Endothelial cell (in vitro differentiated cells): ENCODE measurements around the gene MXD4. TPM values are rescaled to one million over a fixed set of nuclear protein-coding genes. Genes with fewer than 3 reads are reported as not detected.

Source experiments
- DNase-seq: peaks from one replicate; pipeline ENCODE4 v3.0.0; 2021; ENCODE audit warnings: low spot score
- H3K27ac Mint-ChIP-seq: one replicate; pipeline ENCODE4 v1.8.0; 2021; ENCODE audit warnings: mixed read lengths, inconsistent platforms; ENCODE audit not compliant: unreplicated experiment
- H3K27me3 Mint-ChIP-seq: one replicate; pipeline ENCODE4 v1.8.0; 2021; ENCODE audit warnings: mild to moderate bottlenecking, moderate library complexity, mixed read lengths, inconsistent platforms; ENCODE audit not compliant: unreplicated experiment
- H3K36me3 Mint-ChIP-seq: one replicate; pipeline ENCODE4 v1.8.0; 2021; ENCODE audit warnings: mild to moderate bottlenecking, low read depth, mixed read lengths, inconsistent platforms; ENCODE audit not compliant: unreplicated experiment
- H3K4me1 Mint-ChIP-seq: one replicate; pipeline ENCODE4 v1.8.0; 2021; ENCODE audit warnings: mild to moderate bottlenecking, mixed read lengths, inconsistent platforms; ENCODE audit not compliant: unreplicated experiment
- H3K4me3 Mint-ChIP-seq: one replicate; pipeline ENCODE4 v1.8.0; 2021; ENCODE audit warnings: mild to moderate bottlenecking, mixed read lengths, inconsistent platforms; ENCODE audit not compliant: unreplicated experiment
- H3K9me3 Mint-ChIP-seq: one replicate; pipeline ENCODE4 v1.8.0; 2021; ENCODE audit warnings: mixed read lengths, inconsistent platforms; ENCODE audit not compliant: unreplicated experiment
- long read RNA-seq: library from polyadenylated mRNA; unstranded; transcript quantifications from one replicate; pipeline ENCODE4 v2.0.0, GENCODE V29; 2020; ENCODE audit not compliant: unreplicated experiment
- total RNA-seq: library from RNA; stranded (reverse); fragmentation: NEBNext Ultra II Directional; extraction: Animal tissue kit (Norgen Biotek cat#: 25700); gene quantifications from one replicate; pipeline ENCODE4 v1.2.1, GENCODE V29; 2021; ENCODE audit not compliant: unreplicated experiment
- TF ChIP-seq, protein P1 (sequence below): fragments of 200-600 bp; sonication (generic); IDR thresholded peaks from one replicate; pipeline ENCODE4 v1.5.0; 2021; ENCODE audit warnings: antibody characterized with exemption; ENCODE audit not compliant: unreplicated experiment

MXD4 gene, protein sequence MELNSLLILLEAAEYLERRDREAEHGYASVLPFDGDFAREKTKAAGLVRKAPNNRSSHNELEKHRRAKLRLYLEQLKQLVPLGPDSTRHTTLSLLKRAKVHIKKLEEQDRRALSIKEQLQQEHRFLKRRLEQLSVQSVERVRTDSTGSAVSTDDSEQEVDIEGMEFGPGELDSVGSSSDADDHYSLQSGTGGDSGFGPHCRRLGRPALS
- 93.5 TPM for total RNA-seq
- long read RNA-seq, full-length matches to known transcripts, result 3 of 26 reads
- long read RNA-seq, partial matches to known transcripts, result 2 of 26 reads
- long read RNA-seq, other reads (novel, unspliced or antisense), result 21 of 26 reads

DNA sequence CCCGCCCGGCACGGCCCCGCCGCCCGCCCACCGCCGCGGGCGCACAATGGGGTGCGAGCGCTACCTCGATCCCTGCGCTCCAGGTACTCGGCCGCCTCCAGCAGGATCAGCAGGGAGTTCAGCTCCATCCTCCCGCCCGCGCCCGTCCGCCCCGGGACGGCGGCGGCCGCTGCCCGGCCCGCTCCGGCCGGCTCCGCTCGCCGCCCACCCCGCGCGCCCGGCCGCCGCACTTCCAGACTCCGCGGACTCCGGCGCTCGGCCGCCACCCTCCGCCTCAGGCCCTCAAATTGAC, at the start of gene MXD4:
TSS of gene MXD4 (minus strand) at position 257 of the 292 bp plus-strand sequence. CDS start at position 128, 129 bp downstream.
- TF ChIP-seq, protein P1, sequence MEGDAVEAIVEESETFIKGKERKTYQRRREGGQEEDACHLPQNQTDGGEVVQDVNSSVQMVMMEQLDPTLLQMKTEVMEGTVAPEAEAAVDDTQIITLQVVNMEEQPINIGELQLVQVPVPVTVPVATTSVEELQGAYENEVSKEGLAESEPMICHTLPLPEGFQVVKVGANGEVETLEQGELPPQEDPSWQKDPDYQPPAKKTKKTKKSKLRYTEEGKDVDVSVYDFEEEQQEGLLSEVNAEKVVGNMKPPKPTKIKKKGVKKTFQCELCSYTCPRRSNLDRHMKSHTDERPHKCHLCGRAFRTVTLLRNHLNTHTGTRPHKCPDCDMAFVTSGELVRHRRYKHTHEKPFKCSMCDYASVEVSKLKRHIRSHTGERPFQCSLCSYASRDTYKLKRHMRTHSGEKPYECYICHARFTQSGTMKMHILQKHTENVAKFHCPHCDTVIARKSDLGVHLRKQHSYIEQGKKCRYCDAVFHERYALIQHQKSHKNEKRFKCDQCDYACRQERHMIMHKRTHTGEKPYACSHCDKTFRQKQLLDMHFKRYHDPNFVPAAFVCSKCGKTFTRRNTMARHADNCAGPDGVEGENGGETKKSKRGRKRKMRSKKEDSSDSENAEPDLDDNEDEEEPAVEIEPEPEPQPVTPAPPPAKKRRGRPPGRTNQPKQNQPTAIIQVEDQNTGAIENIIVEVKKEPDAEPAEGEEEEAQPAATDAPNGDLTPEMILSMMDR, result no peak
- peak within 1 kb of the TSS; percentile 69 for H3K4me3 Mint-ChIP-seq
- H3K27ac Mint-ChIP-seq, result no peak within 1 kb of the TSS
- H3K4me1 Mint-ChIP-seq, result peaks cover 5% of the 10 kb centered on the region
- peaks cover 7% of the 10 kb centered on the region for H3K27me3 Mint-ChIP-seq
- H3K36me3 Mint-ChIP-seq, result peaks cover 6% of the 10 kb centered on the region
- H3K9me3 Mint-ChIP-seq, result no peaks in the 10 kb centered on the region
- DNase-seq, result no peak

DNA sequence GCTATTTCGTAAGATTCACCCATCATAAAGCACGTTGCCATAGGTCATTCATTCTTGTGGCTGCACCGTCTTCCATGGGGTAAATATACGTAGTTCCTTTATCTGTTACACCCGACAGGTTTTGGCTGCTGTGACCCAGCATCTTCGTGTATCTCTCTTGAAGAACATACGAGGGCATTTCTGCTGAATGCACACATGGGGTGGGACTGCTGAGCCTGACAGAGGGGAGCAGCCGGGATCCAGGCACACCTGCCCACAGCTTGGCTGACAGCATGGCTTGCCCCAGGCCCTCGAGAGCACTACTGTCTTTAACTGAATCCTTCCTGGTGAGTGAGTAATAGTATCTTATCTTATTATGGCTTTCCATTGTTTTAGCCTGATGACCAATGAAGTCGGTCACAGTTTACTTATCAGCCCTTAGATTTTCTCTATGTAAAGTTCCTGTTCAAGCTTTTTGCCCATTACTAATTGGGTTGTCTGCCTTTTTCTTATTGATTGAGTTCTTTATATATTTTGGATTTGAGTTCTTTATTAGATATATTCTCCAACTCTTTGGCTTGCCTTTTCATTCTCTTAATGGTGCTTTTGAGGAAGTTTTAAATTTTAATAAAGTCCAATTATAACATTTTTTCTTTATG, 45.0 kb upstream of the MXD4 start:
- Mint-ChIP-seq H3K4me1 (no peaks in the 10 kb centered on the region), H3K27me3 (peaks cover 1% of the 10 kb centered on the region), H3K4me3 (no peak overlapping the region), H3K27ac (no peak overlapping the region), H3K9me3 (no peaks in the 10 kb centered on the region), H3K36me3 (peaks cover 7% of the 10 kb centered on the region)
- TF ChIP-seq, protein P1, result no peak
- DNase-seq, result no peak

DNA sequence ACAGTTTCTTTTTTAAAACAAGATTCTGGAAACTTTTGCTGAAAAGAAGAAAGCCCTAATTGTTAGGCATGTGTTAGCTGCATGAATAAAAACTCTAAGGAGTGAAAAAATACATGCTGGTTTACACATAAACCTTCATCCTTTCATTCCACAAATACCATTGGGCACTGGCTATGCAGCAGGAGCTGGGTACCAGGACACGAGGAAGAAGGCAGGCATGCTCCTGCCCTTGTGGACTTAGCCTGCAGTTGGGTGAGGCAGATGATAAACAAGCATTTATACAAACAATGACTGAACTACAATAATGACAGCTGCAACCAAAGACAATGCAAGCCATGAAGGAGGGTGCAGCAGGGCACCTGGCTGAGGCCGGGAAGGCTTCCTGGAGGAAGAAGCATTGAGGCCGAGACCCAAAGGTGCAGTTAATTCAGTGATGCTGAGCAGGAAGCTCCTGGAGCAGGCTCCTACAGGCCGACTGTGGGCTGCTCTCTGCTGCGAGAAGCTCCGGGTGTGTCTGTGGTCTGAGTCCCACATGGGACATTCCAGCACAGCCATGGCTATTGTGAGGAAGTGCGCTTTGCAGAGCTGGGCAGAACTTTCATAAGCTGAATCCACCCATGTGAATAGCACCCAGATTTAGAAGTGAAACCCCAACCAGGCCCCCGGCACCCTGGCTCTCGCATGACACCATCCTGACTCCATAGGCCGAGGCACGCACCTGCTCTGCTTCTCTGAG, 44.0 kb upstream of the MXD4 start:
- Mint-ChIP-seq H3K27me3 (peaks cover 1% of the 10 kb centered on the region), H3K9me3 (no peaks in the 10 kb centered on the region), H3K4me1 (no peaks in the 10 kb centered on the region), H3K4me3 (no peak overlapping the region), H3K36me3 (peaks cover 7% of the 10 kb centered on the region), H3K27ac (no peak overlapping the region)
- TF ChIP-seq, protein P1, result no peak
- no peak for DNase-seq

DNA sequence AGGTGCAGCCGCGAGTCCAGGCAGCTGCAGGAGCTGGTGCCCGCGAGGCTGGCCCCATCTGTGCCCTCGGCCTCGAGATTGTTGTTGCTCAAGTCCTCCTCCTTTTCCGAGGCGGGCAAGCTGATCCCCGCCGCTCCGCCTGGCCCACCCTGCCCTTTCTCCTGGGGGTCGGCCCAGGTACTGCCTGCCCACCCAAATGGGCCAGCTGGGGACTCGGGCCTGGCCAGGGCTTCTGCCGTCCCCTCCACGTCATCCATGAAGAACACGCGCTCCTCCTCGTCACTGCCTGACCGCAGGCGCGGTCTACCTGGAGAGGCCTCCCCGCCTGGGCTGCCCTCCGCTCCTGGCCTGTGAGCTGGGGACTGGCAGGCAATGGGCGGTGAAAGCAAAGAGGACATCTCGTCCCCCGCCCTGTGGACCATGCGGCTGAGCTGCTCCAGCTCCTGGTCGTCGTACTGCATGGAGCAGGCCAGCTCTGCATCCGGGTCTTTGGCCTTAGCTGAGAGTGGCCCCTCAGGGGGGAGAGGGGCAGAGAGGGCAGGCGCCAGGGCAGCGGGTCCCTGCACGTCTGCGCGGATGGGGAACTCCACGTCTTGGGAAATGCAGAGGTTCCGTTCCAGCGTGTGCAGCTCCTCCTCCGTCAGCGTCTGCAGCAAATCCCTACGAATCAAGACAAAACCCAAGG, 43.1 kb upstream of the MXD4 start:
- TF ChIP-seq, protein P1, result no peak
- H3K36me3 Mint-ChIP-seq, result peaks cover 9% of the 10 kb centered on the region

More for the DNA sequence above, 43.1 kb upstream of the MXD4 start:
- no peaks in the 10 kb centered on the region for H3K4me1 Mint-ChIP-seq
- peaks cover 1% of the 10 kb centered on the region for H3K27me3 Mint-ChIP-seq
- DNase-seq, result no peak
- H3K27ac Mint-ChIP-seq, result no peak overlapping the region
- no peak overlapping the region for H3K4me3 Mint-ChIP-seq
- H3K9me3 Mint-ChIP-seq, result no peaks in the 10 kb centered on the region
